Fibroblast of peridontal ligament (primary cell): ENCODE measurements around the gene SPARC.
A peak's percentile ranks its signal among the peaks of the same experiment; 100 is the strongest.
"Not testable (repeated sequence)": the region's sequence is repeated elsewhere in the genome, so short reads cannot be mapped to it uniquely, and the experiment has no call there.

ENCODE experiments used
- DNase-seq: peaks from one replicate; pipeline ENCODE4 v3.0.0-alpha.2; 2010; ENCODE audit errors: extremely low read depth

Gene SPARC

GRCh38 chr5:151686674-151687407 lies at the start of gene SPARC:
Gene SPARC, minus strand, starts transcription at chr5:151686915. Its CDS starts 10,727 bp downstream, at chr5:151676188.
- peak; percentile 97 for DNase-seq

- DNase-seq: no peak
These were observed 48.9 kb upstream of the SPARC start for GRCh38 chr5:151735646-151736045.

- DNase-seq: no peak
These were observed 47.3 kb upstream of the SPARC start for GRCh38 chr5:151734064-151734408.

GRCh38 chr5:151733358-151734063 lies 46.8 kb upstream of the SPARC start:
- no peak for DNase-seq

GRCh38 chr5:151730381-151730780 lies 43.7 kb upstream of the SPARC start:
- DNase-seq: no peak

GRCh38 chr5:151729597-151729996 lies 42.9 kb upstream of the SPARC start:
- not testable (repeated sequence) for DNase-seq

- no peak for DNase-seq
These were observed 37.6 kb upstream of the SPARC start for GRCh38 chr5:151724360-151724759.

GRCh38 chr5:151722546-151722945 lies 35.8 kb upstream of the SPARC start:
- DNase-seq: no peak

- DNase-seq: no peak
These were observed 35.2 kb upstream of the SPARC start for GRCh38 chr5:151721812-151722391.

- DNase-seq: no peak
These were observed 34.5 kb upstream of the SPARC start for GRCh38 chr5:151721087-151721646.

- no peak for DNase-seq
These were observed 33.5 kb upstream of the SPARC start for GRCh38 chr5:151720215-151720614.

GRCh38 chr5:151719228-151720000 lies 32.7 kb upstream of the SPARC start:
- no peak for DNase-seq

GRCh38 chr5:151718646-151719045 lies 31.9 kb upstream of the SPARC start:
- peak; percentile 78 for DNase-seq

GRCh38 chr5:151718153-151718552 lies 31.4 kb upstream of the SPARC start:
- peak; percentile 73 for DNase-seq

GRCh38 chr5:151717416-151717815 lies 30.7 kb upstream of the SPARC start:
- DNase-seq: peak; percentile 16

- DNase-seq: no peak
These were observed 22.5 kb upstream of the SPARC start for GRCh38 chr5:151709109-151709735.

GRCh38 chr5:151708126-151708525 lies 21.4 kb upstream of the SPARC start:
- no peak for DNase-seq

- no peak for DNase-seq
These were observed 20.9 kb upstream of the SPARC start for GRCh38 chr5:151707567-151707966.

- DNase-seq: no peak
These were observed 20.2 kb upstream of the SPARC start for GRCh38 chr5:151706906-151707305.

GRCh38 chr5:151703780-151704179 lies 17.1 kb upstream of the SPARC start:
- no peak for DNase-seq

- DNase-seq: no peak
These were observed 16.5 kb upstream of the SPARC start for GRCh38 chr5:151703227-151703626.
